ENCODE measurements around the gene ENOX2. TPM values are rescaled to one million over a fixed set of nuclear protein-coding genes. Genes with fewer than 3 reads are reported as not detected.

The ENOX2 gene
- total RNA-seq, 1 donor from 2014 or later, result 25.2 TPM

DNA sequence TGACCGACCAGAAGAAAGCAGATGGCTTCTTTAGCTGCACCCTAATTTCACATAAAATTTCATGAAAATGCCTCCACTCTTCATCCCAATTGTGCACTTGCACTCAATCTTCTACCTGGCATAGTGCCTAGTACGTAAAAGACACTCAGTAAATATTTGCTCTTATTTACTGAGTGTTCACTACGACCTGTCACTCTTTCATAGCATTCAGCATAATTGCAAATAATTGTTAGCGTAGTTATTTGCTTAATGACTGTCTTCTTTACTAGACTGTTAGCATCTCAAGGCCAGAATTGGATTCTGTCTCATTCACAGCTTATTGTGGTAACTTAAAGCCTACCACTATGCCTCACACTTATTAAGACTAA, 130.2 kb downstream of the ENOX2 start:
- no peak for DNase-seq (ENCODE audit: extremely low spot score, unreplicated experiment)
- H3K27ac Mint-ChIP-seq, result no peak overlapping the region
- TF ChIP-seq, protein P1, sequence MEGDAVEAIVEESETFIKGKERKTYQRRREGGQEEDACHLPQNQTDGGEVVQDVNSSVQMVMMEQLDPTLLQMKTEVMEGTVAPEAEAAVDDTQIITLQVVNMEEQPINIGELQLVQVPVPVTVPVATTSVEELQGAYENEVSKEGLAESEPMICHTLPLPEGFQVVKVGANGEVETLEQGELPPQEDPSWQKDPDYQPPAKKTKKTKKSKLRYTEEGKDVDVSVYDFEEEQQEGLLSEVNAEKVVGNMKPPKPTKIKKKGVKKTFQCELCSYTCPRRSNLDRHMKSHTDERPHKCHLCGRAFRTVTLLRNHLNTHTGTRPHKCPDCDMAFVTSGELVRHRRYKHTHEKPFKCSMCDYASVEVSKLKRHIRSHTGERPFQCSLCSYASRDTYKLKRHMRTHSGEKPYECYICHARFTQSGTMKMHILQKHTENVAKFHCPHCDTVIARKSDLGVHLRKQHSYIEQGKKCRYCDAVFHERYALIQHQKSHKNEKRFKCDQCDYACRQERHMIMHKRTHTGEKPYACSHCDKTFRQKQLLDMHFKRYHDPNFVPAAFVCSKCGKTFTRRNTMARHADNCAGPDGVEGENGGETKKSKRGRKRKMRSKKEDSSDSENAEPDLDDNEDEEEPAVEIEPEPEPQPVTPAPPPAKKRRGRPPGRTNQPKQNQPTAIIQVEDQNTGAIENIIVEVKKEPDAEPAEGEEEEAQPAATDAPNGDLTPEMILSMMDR (conservative IDR thresholded peaks at IDR 0.05), result no peak

DNA sequence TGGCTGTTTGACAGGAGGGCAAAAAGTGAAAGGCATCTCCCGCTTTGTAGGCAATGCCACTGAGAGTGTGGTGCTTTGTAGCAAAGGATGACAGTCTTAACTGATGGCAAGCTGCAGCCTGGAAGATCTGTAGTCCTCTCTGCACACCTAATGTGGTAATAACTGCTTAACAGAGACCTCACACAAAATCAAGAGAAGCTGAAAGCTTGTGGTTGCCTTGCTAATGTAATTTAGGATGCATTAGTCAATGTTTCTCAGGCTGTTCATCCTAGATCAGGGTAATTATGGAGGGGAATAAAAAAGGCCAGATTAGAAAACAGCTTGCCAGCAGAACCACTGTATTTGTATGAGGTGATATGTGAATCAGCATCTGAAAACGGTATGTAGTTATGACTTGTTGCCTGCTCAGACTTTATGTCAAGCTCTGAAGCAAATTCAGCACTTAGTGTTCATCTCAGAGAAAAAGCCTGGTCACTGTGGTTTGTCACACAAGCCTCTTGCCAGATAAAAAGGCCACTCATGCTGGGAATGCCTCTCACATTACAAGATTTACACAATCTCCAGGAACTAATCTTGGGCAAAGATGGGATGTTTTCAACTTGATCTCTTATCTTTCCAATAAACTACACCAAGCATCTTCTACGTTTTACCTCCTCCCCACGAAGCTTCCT, 130.8 kb downstream of the ENOX2 start:
- no peak for DNase-seq (ENCODE audit: extremely low spot score, unreplicated experiment)
- TF ChIP-seq, protein P1 (conservative IDR thresholded peaks at IDR 0.05), result no peak
- H3K27me3 Mint-ChIP-seq, result peaks cover 9% of the 10 kb centered on the region
- no peak overlapping the region for H3K27ac Mint-ChIP-seq
- H3K9me3 Mint-ChIP-seq, result no peaks in the 10 kb centered on the region
- H3K4me3 Mint-ChIP-seq, result no peak overlapping the region
- peaks cover 23% of the 10 kb centered on the region for H3K4me1 Mint-ChIP-seq (ENCODE audit: unreplicated experiment)
- H3K36me3 Mint-ChIP-seq, result peaks cover 7% of the 10 kb centered on the region

More for the DNA sequence above, 130.2 kb downstream of the ENOX2 start:
- Mint-ChIP-seq H3K9me3 (no peaks in the 10 kb centered on the region), H3K4me1 (ENCODE audit: unreplicated experiment) (peaks cover 21% of the 10 kb centered on the region), H3K27me3 (peaks cover 7% of the 10 kb centered on the region), H3K36me3 (peaks cover 7% of the 10 kb centered on the region), H3K4me3 (no peak overlapping the region)

DNA sequence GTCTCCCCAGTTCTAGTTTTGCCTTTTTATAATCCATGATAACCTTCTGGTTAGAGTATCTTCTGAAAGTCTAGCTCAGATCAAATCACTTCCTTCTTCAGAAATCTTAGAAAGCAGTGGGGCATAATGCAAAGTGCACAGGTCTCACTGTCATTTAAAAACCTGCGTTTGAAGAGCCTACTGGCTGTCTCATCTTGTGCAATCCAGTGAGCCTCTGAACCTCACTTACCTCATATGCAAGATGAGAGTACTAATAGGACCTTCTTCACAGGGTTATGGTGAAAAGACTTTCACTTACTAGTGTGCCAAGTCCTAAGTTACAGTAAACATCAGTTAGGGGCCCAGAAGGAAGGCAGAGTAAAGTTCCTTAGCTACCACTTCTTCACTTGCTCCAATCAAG, 131.4 kb downstream of the ENOX2 start:
- no peaks in the 10 kb centered on the region for H3K9me3 Mint-ChIP-seq
- peaks cover 23% of the 10 kb centered on the region for H3K4me1 Mint-ChIP-seq (ENCODE audit: unreplicated experiment)
- H3K27me3 Mint-ChIP-seq, result peaks cover 9% of the 10 kb centered on the region
- TF ChIP-seq, protein P1 (conservative IDR thresholded peaks at IDR 0.05), result no peak
- no peak overlapping the region for H3K27ac Mint-ChIP-seq
- H3K4me3 Mint-ChIP-seq, result no peak overlapping the region
- DNase-seq (ENCODE audit: extremely low spot score, unreplicated experiment), result no peak
- H3K36me3 Mint-ChIP-seq, result peaks cover 5% of the 10 kb centered on the region

DNA sequence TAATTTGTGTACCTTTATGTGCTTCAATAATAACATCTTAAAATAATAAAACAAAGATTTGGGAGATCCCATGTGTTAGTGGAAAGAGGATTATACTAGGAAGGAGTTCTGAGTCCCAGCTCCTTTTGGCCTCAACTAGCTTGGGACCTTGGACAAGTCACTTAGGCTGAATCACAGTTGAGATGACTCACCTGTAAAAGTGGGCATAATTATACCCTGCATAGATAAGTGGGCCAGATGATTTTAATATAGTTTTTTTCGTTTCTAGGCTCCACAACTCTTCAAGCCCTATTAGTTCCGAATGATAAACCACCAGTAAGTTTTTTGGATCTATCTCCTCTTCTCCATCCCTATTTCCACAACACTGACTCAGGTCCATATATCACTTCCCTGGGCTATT, 131.8 kb downstream of the ENOX2 start:
- peaks cover 9% of the 10 kb centered on the region for H3K27me3 Mint-ChIP-seq
- no peak for DNase-seq (ENCODE audit: extremely low spot score, unreplicated experiment)
- TF ChIP-seq, protein P1 (conservative IDR thresholded peaks at IDR 0.05), result no peak
- H3K36me3 Mint-ChIP-seq, result peaks cover 1% of the 10 kb centered on the region
- H3K4me1 Mint-ChIP-seq (ENCODE audit: unreplicated experiment), result peaks cover 23% of the 10 kb centered on the region
- no peak overlapping the region for H3K27ac Mint-ChIP-seq
- H3K4me3 Mint-ChIP-seq, result no peak overlapping the region
- no peaks in the 10 kb centered on the region for H3K9me3 Mint-ChIP-seq

DNA sequence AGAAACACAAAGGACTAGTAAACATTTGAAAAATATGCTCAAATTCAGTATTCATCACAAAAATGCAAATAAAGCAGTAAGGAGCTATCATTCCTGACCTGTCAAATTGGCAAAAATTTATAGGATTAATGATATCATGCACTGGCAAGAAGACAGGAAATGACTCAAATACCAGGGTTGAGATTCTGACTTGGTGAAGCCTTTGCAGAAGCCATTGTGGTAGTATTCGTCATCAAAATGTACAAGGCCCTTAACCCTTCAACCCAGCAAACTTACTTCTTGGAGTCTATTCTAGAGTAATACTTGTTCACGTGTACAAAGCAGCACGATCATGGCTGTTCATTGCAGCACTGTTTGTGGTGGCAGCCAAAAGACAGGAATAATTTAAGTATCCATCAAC, 132.4 kb downstream of the ENOX2 start:
- H3K27me3 Mint-ChIP-seq, result peaks cover 9% of the 10 kb centered on the region
- H3K4me1 Mint-ChIP-seq (ENCODE audit: unreplicated experiment), result peaks cover 23% of the 10 kb centered on the region
- H3K9me3 Mint-ChIP-seq, result no peaks in the 10 kb centered on the region
- DNase-seq (ENCODE audit: extremely low spot score, unreplicated experiment), result no peak
- TF ChIP-seq, protein P1 (conservative IDR thresholded peaks at IDR 0.05), result no peak
- no peaks in the 10 kb centered on the region for H3K36me3 Mint-ChIP-seq
- H3K27ac Mint-ChIP-seq, result no peak overlapping the region
- H3K4me3 Mint-ChIP-seq, result no peak overlapping the region

All from type B pancreatic cell (in vitro differentiated cells).